Measurements from ENCODE around the gene TCOF1. TPM values are rescaled to one million over a fixed set of nuclear protein-coding genes. Genes with fewer than 3 reads are reported as not detected.

The TCOF1 gene
- total RNA-seq, 1 donor from 2014 or later = 47.5 TPM

- no peaks in the 10 kb centered on the region for H4K20me1 ChIP-seq (ENCODE audit: insufficient read depth, low read length)
- DNase-seq (ENCODE audit: low read depth) (no peak), FAIRE-seq (no peak)
- Mint-ChIP-seq H3K9me3 (ENCODE audit: unreplicated experiment) (no peaks in the 10 kb centered on the region), H3K27me3 (ENCODE audit: low read depth, unreplicated experiment) (no peaks in the 10 kb centered on the region), H3K27ac (ENCODE audit: unreplicated experiment) (no peak overlapping the region), H3K4me1 (ENCODE audit: low read depth, unreplicated experiment) (no peaks in the 10 kb centered on the region), H3K36me3 (ENCODE audit: low read depth, unreplicated experiment) (peaks cover 34% of the 10 kb centered on the region), H3K4me3 (ENCODE audit: unreplicated experiment) (no peak overlapping the region)
- no peak overlapping the region for H3K27ac ChIP-seq (ENCODE audit: low read depth, low read length)
- no peak overlapping the region for H3K9ac ChIP-seq (ENCODE audit: low read length)
- no peak overlapping the region for H3K4me3 ChIP-seq (ENCODE audit: insufficient read depth, low read depth, low read length)
- H3K4me1 ChIP-seq (ENCODE audit: insufficient read depth, low read length) = no peaks in the 10 kb centered on the region
- peaks cover 37% of the 10 kb centered on the region for H3K36me3 ChIP-seq (ENCODE audit: insufficient read depth, low read length)
- TF ChIP-seq EZH2 (IDR thresholded peaks at IDR 0.05; ENCODE audit: insufficient read depth, low read length) = no peak
- TF ChIP-seq, protein P1, sequence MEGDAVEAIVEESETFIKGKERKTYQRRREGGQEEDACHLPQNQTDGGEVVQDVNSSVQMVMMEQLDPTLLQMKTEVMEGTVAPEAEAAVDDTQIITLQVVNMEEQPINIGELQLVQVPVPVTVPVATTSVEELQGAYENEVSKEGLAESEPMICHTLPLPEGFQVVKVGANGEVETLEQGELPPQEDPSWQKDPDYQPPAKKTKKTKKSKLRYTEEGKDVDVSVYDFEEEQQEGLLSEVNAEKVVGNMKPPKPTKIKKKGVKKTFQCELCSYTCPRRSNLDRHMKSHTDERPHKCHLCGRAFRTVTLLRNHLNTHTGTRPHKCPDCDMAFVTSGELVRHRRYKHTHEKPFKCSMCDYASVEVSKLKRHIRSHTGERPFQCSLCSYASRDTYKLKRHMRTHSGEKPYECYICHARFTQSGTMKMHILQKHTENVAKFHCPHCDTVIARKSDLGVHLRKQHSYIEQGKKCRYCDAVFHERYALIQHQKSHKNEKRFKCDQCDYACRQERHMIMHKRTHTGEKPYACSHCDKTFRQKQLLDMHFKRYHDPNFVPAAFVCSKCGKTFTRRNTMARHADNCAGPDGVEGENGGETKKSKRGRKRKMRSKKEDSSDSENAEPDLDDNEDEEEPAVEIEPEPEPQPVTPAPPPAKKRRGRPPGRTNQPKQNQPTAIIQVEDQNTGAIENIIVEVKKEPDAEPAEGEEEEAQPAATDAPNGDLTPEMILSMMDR (IDR thresholded peaks at IDR 0.05; ENCODE audit: insufficient read depth, low read depth, low read length) = no peak
- no peaks in the 10 kb centered on the region for H3K9me3 ChIP-seq (ENCODE audit: insufficient read depth, low read depth, low read length)
- no peaks in the 10 kb centered on the region for H3K27me3 ChIP-seq (ENCODE audit: insufficient read depth, low read length)
- H3K79me2 ChIP-seq (ENCODE audit: insufficient read depth, low read length) = no peaks in the 10 kb centered on the region
- no peak overlapping the region for H2AFZ ChIP-seq (ENCODE audit: low read depth, low read length)
- H3K4me2 ChIP-seq (ENCODE audit: low read length) = no peak overlapping the region
These were observed 27.2 kb downstream of the TCOF1 start for GRCh38 chr5:150384701-150385100.

DNA sequence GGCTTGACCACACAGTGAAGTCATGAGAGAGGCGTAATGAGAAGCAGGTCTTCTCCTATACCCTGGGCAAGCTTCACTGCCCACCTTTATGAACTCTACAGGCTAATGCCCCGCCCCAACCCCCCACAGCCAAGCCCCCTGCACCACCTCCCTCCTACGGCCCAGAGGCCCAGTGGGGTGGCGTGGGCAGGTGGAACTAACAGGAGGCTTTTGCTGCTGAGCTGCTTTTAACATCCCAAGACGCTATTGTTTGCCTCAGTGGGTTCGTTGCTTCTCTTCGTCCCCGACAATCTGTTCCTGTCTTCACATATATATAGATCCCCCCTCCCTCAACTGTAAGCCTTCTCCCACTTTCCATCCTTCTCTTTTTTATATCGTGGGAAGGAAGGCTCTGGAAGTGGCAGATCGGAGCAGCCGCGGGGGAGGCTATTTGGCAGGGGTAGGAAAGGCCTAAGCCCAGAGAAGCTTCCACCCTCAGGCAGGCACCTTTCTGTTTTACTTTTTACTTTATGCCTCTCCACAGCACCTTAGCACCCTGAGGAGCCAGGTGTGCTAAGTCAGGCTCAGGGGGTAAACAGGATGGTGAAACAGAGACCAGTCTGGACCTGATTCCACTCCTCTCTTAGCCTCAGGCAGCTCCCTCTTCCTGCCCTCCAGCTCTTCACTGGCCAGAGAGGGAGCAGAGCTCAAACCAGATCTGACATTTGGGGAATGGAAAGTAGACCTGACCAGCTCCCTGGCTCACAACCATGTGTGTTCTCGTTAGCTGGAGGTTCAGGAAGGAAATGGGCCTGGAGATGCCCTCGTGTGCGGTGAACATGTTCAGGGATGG lies 28.7 kb downstream of the TCOF1 start:
- Histone ChIP-seq H3K79me2 (ENCODE audit: insufficient read depth, low read length) (no peaks in the 10 kb centered on the region), H3K27ac (ENCODE audit: low read depth, low read length) (no peak overlapping the region), H3K36me3 (ENCODE audit: insufficient read depth, low read length) (peaks cover 34% of the 10 kb centered on the region), H3K4me3 (ENCODE audit: insufficient read depth, low read depth, low read length) (no peak overlapping the region), H4K20me1 (ENCODE audit: insufficient read depth, low read length) (no peaks in the 10 kb centered on the region), H3K27me3 (ENCODE audit: insufficient read depth, low read length) (no peaks in the 10 kb centered on the region), H3K9ac (ENCODE audit: low read length) (no peak overlapping the region), H3K9me3 (ENCODE audit: insufficient read depth, low read depth, low read length) (no peaks in the 10 kb centered on the region), H2AFZ (ENCODE audit: low read depth, low read length) (no peak overlapping the region), H3K4me1 (ENCODE audit: insufficient read depth, low read length) (no peaks in the 10 kb centered on the region), H3K4me2 (ENCODE audit: low read length) (no peak overlapping the region)
- Mint-ChIP-seq H3K9me3 (ENCODE audit: unreplicated experiment) (no peaks in the 10 kb centered on the region), H3K36me3 (ENCODE audit: low read depth, unreplicated experiment) (peaks cover 28% of the 10 kb centered on the region), H3K27ac (ENCODE audit: unreplicated experiment) (no peak overlapping the region), H3K4me3 (ENCODE audit: unreplicated experiment) (no peak overlapping the region), H3K4me1 (ENCODE audit: low read depth, unreplicated experiment) (no peaks in the 10 kb centered on the region), H3K27me3 (ENCODE audit: low read depth, unreplicated experiment) (no peaks in the 10 kb centered on the region)
- DNase-seq (ENCODE audit: low read depth) = no peak
- no peak for TF ChIP-seq EZH2 (IDR thresholded peaks at IDR 0.05; ENCODE audit: insufficient read depth, low read length)
- TF ChIP-seq, protein P1 (IDR thresholded peaks at IDR 0.05; ENCODE audit: insufficient read depth, low read depth, low read length) = no peak
- FAIRE-seq = no peak
